Activated CD4-positive, alpha-beta T cell treated with anti-CD3 and anti-CD28 coated beads, Interleukin-2, amount 50 U/mL, for 16 hours (primary cell): ENCODE data around the gene TRIM24.
A peak's percentile ranks its signal among the peaks of the same experiment; 100 is the strongest.
"Not testable (repeated sequence)": the region's sequence is repeated elsewhere in the genome, so short reads cannot be mapped to it uniquely, and the experiment has no call there.

Source experiments
- DNase-seq: peaks from one replicate; pipeline ENCODE4 v3.0.0-alpha.2; 2020

The TRIM24 gene

DNA sequence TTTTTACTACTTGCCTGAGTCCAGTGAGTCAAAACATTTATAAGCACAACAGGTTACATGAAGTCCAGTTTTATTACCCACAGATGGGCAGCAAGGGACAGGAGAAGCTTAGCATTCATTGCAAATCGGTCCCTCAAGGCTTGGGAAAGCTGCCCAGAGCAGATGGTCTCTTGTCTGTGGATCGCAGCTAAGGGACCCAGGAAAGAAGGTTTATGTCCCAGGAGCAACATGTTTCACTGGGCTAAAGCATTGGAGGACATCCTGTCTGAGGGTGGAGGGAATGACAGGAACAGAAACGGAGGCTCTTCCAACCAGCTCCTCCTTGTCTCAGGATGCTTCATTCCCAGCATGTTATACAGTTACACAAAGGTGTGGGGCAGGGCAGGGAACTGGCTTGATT is 39.3 kb downstream of the TRIM24 start:
- no peak for DNase-seq

DNA sequence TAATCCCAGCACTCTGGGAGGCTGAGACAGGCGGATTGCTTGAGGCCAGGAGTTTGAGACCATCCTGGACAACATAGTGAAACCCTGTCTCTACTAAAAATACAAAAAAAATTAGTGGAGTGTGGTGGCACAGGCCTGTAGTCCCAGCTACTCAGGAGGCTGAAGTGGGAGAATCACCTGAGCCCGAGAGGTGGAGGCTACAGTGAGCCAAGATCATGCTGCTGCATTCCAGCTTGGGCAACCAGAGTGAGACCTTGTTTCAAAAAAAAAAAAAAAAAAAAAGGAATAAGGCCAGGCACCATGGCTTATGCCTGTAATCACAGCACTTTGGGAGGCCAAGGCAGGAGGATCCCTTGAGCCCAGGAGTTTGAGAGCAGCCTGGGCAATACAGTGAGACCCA is 40.2 kb downstream of the TRIM24 start:
- not testable (repeated sequence) for DNase-seq

DNA sequence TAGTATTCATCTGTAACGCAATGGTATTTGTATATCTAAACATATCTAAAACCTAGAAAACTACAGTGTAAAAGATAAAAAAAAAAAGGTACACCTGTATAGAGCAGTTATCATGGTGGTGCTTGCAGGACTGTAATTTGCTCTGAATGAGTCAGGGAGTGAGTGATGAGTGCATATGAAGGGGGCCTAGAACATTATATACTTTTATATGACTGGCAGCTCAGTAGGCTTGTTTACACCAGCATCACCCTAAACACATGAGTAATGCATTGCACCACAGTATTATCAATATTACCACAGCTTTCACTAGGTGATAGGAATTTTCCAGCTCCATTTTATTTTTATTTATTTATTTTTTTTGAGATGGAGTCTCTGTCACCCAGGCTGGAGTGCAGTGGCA is 40.8 kb downstream of the TRIM24 start:
- no peak for DNase-seq

DNA sequence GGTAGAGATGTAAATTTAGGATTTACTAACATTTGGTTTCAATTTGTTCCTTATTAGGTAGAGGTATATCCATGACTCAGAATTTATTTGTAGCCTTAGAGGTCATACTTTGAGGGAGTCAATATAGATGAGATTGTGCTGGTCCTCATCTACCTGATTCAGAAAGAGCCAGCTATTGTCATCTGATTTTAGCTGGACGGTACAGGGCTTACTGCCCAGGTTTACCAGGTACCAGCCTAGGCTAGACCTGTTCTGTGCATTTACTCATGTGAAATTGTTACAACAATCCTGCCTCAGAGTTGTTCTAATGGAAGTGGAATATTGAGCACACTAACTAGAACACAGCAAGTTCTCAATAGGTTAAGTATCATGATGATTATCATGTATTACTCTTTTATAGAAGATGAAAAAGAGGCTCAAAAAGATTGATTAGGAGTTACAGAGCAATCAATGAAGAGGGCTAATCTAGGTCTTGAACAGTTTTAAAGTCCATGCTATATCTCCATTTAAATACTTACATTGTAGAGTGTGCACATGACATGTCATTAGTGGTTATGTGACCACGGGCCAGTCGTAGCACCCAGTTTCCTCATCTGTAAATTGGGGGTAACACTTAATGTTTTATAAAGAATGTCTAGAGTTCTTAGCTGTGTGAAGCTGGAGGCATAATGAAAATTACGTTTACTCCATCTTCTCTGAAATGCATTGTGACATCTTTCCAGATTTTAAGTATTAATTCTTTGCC is 42.1 kb downstream of the TRIM24 start:
- DNase-seq: no peak

DNA sequence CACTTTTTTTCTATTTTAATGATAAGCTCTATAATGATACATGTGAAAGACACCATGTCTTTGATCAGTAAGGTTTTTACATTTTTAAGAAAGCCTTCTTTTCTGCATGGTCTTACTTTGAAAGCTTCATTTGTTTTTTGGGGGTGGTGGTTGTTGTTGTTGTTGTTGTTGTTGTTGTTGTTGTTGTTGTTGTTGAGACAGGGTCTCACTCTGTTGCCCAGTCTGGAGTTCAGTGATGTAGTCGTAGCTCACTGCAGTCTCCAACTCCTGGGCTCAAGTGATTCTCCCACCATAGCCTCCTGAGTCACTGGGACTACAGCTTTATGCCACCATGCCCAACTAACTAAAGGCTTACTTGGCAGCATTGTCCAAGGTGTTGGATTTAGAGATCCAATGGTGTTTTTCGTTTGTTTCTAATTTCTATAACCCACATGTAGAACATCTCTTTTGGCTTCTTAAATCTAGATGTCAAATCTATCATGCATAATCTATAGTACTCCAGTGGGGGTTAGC is 45.4 kb downstream of the TRIM24 start:
- no peak for DNase-seq

DNA sequence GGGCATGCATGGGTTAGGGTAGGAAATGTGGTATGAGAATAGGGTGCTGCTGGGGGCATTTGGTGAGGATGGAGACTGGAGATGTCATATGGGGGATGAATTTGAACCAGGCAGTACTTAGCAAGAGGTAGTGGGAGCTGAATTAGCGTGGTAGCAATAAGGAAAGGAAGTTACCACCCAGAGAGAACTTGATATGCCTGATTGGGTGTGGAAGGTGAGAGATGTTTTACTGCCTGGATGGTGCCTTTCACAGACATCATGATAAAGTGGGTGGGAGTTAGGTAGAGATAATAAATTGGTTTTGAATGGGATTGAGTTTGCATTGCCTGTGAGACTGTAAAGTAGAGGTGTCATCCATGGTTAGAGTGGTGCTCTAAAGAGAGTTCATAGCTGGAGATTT is 46.7 kb downstream of the TRIM24 start:
- no peak for DNase-seq

DNA sequence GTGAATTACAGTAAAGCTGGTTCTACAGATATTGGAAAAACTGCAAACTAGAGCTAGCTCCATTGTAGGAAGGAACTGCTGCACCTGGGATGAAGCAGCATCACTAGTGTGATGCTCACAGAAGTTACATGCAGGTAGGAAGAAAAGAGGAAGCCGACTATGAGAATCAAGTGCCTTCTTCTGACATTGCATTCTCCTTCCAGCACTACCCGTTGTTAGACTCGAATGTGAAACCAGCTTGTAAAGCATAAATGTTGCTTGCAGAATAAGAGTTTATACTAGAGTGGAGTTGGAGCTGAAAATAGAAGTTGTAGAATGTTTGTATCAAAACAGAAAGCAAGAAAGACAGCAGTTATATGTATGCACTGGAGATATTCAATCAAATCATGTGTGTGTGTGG is 49.9 kb downstream of the TRIM24 start:
- no peak for DNase-seq

DNA sequence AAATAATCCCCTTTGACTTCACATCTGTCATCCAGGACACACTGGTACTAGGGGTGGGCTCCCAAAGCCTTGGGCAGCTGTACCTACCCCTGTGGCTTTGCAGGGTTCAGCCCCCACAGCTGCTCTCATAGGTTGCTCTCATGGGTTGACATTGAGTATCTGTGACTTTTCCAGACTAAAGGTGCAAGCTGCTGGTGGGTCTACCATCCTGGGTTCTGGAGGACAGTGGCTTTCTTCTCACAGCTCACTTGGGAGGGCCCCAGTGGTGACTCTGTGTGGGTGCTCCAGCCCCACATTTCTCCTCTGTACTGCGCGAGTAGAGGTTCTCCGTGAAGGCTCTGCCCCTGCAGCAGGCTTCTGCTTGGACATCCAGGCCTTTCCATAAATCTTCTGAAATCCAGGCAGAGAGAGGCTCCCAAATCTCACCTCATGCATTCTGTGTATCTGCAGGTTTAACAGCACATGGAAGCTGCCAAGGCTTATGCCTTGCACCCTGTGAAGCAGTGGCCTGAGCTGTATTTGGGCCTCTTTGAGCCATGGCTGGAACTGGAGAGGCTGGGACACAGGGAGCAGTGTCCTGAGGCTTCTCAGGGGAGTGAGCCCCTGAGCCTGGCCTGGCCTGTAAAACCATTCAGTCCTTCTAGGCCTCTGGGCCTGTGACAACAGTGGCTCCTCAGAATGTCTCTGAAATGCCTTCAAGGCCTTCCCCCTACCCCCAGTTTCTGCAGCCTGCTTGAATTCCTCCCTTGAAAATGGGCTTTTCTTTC is 52.2 kb downstream of the TRIM24 start:
- no peak for DNase-seq

DNA sequence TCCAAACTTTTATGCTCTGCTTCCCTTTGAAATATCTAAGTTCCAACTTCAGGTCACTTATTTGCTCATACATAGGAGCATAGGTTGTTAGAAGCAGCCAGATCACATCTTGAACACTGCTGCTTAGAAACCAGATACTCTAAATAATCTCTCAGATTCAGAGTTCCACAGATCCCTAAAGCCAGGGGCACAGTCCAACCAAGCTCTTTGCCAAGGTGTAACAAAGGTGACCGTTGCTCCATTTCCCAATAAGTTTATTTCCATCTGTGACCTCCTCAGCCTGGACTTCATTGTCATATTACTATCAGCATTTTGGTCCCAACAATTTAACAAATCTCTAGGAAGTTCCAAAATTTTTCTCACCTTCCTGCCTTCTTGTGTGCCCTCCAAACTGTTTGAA is 52.8 kb downstream of the TRIM24 start:
- DNase-seq: no peak

DNA sequence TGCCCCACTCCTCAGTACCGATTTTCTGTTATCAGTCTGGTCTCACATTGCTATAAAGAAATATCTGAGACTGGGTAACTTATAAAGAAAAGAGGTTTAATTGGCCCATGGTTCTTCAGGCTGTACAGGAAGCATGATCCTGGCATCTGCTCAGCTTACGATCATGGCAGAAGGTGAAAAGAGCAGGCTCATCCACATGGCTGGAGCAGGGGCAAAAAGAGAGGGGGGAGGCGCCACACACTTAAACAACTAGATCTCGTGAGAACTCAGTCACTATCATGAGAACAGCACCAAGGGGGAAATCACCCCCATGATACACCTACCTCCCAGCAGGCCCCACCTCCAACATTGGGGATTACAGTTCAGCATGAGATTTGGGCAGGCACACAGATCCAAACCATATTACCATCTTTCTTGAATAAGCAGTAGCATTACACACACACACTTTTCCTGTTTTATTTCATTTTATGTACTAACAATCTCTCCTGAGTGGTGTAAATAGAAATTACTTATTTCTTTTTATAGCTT is 53.3 kb downstream of the TRIM24 start:
- no peak for DNase-seq

DNA sequence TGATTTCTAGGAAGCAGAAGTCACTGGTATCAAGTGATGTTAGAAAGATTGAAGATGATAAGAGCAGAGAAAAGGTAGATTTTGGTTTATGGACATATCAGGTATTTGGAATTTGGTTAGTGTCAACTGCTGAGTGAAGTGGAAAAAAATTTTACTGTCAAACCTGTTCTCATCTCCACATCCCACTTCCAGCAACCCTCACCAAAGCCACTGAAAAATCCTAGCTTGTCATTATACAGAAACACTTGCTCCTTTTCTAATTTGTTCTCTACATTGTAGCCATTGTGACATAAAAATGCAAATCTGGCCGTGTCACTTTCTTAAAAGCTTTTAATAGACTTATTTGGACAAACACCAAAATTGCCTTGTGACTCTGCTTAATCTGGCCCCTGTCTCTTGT is 54.0 kb downstream of the TRIM24 start:
- DNase-seq: no peak

DNA sequence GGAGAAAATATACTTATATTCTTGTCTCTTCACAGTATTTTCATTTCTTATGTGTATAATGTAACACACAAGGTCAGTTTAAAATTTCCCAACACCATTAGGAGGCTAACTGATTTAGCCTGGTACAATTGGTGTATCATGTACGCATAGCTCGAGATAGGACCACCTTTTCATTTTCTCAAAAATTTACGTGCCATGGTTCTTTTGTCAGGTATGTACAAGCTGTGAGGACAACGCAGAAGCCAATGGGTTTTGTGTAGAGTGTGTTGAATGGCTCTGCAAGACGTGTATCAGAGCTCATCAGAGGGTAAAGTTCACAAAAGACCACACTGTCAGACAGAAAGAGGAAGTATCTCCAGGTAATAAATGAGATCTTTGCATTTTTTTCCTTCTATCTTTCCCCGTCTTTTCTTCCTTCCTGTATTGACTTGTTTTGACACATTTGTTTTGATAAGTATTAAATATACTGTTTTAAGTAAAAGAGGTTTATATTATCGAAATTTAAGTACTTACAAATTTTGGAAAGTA is 55.0 kb downstream of the TRIM24 start:
- no peak for DNase-seq

DNA sequence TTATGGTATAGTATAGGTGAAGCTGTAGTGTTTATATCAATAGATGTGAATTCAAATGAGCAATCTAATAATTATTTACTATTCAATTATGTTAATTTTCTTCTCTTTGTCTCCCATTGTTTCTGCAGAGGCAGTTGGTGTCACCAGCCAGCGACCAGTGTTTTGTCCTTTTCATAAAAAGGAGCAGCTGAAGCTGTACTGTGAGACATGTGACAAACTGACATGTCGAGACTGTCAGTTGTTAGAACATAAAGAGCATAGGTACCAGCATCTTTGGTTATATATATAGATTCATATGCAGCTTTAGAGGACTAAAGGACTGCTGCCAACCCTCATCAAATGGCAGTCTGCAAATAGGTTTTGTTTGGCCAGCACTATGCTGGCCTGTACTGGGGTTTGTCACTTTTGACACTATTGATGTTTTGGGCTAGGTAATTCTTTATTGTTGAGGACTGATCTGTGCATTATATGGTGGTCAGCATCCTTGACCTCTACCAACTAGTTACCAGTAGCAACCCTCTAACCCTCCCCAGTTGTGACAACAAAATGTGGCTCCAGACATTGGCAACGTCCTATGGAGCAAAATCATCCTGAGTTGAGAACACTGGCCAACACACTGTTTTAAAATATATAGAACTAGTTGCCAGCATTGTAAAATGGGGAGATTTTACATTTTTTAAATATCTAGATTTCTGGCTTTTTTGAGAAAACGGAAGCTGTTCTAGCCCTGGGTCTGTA is 59.2 kb downstream of the TRIM24 start:
- no peak for DNase-seq

DNA sequence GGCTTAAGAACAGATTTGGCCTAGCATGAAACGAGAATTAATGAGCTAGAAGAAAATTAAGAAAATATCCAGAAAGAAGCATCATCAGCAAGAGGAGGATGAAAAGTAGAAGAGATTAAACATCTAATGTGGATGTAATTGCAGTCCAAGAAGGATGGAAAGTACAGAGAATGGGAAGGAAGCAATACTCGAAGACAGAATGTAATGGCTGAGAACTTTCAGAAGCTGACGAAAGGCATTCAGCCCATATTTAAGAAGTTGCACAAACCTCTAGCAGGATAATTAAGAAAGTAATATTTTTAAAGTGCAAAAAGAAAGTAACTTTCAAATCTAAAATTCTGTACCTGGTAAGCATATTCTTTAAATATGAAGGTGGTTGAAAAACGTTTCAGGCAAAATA is 60.7 kb downstream of the TRIM24 start:
- no peak for DNase-seq

DNA sequence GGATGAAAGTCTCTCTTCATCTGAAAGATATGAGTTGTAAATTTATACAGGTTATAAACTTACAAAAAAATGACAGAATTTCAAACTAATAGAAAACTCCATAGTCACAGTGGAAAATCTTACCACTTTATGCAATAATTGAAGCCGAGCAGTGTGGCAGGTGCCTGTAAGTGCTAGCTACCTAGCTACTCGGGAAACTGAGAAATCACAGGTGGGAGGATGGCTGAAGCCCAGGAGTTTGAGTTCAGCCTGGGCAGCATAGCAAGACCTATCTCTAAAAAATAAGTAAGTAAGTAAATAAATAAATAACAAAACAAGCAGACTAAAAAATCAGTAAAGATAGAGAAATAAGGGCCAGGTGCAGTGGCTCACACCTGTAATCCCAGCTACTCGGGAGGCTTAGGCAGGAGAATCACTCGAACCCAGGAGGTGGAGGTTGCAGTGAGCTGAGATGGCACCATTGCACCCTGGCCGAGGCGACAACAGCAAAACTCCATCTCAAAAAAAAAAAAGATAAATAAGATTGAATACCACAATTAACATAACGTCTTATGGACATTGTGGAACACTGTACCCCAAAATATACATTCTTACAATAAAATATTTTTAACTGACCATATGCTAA is 61.9 kb downstream of the TRIM24 start:
- no peak for DNase-seq

DNA sequence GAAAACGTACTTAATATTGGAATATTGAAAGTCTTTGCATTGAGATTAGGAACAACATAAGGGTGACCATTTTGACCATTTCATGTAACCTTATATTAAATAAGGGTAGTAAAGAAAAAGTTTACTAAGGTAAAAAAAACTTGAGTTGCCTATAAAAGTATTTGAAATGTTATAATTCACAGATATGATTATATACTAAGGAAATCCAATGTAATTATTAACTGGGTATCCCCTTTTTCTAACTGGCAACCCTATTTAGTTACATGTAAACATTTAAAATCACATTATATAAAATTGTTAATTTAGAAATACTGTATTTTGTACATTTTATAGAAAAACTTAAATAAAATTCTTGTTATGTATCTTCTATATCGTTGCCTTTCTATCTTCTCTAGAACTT is 64.2 kb downstream of the TRIM24 start:
- DNase-seq: no peak

DNA sequence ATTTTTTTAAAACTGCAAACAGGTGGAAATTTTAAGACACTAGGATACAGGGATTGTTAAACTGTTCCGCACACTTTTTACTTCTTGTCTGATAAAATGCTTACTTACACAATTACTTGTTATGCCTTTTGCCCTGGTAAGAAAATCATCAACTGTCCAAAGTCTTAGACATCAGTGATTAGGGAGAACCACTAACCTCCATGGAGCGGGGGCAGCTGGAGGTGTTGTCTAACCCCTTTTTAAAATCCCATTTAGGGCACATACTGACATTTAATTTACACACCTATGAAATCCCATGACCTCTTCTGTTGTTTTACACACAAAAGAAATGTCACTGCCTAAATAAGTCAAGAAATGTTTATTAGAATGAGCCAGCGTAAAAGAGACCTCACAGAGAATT is 65.7 kb downstream of the TRIM24 start:
- DNase-seq: no peak

DNA sequence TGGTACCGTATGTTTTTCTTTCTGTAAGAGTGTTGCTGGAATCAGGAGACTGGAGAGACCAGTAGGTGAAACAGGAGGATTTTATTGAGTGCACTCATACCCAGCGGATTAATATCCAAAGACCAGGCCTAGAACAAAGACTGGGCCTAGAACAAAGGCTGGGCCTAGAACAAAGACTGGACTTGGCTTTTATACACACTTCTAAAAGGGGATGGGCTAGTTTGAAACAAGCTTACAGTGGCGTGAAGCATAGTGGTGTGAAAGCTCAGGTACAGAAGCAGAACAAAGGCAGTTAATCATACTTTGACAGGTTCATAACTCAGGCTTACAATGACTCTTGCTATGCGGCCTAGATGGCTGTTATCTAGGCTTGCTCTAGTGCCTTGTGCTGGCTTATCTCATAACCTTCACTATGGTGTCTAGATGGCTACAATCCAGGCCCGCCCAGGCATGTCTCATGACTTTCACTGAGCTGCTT is 67.7 kb downstream of the TRIM24 start:
- DNase-seq: no peak

DNA sequence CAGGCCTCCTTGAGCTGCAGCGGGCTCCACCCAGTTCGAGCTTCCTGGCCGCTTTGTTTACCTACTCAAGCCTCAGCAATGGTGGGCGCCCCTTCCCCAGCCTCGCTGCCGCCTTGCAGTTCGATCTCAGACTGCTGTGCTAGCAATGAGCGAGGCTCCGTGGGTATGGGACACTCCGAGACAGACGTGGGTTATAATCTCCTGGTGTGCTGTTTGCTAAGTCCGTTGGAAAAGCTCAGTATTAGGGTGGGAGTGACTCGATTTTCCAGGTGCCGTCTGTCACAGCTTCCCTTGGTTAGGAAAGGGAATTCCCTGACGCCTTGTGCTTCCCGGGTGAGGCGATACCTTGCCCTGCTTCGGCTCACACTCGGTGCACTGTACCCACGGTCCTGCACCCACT is 76.8 kb downstream of the TRIM24 start:
- DNase-seq: not testable (repeated sequence)

DNA sequence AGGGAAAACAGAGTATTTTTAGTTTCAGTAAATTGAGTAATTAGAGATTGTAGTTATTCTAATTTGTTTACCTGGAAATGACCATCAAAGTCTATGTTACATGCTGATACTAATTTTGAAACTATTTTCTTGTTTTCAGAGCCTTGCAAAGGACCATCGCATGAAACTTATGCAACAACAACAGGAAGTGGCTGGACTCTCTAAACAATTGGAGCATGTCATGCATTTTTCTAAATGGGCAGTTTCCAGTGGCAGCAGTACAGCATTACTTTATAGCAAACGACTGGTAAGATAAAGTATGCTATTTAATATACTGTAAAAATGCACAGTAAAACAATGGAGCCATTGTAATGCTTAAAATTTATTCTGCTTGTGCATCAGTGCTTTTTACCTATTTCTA is 78.5 kb downstream of the TRIM24 start:
- no peak for DNase-seq

DNA sequence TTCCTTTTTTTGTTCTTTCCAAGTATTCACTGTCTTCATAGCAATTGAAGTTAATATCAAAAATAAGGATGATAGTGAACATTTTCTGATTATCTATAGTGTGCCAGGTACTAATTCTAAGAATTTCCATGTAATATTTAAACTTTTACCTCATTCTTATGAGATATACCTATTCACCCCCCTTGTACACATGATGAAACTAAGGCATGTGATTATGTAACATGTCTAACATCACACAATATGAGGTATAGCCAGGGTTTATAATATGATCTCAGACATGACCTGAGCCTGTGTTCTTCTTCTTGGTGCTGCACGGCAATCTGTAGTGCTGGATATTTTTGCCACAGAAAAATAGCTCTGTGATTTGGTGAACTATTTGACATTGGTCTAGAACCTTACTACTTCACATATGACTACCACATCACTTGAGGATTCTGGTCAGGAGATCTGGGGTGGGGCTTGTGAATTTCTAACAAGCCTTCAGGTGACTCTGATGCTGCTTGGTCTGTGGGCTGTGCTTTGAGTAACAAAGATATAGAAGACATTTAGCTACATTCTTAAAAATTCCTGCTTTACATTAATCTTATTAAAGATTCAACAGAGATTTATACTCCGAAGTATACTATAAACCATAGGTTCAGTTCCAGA is 79.1 kb downstream of the TRIM24 start:
- DNase-seq: no peak

DNA sequence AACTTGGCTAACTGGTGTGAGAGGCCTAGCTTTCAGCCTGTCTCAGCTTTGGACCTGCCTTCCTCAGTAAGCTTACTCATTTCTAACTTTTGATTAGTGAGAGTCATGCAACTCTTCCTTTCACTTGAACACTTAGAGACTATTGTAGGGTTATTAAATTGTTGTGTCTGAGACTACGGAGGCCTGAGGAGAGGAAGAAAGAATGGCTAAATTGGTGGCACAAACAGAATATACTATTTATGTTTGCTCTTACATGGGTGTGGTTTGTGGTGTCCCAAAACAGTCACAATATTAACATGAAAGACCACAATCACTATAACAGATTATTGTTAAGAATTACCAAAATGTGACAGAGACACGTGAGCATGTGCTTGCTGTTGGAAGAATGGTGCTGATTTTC is 82.1 kb downstream of the TRIM24 start:
- peak; percentile 72 for DNase-seq
